ENCODE data around the gene DZIP3. TPM values are rescaled to one million over a fixed set of nuclear protein-coding genes. Genes with fewer than 3 reads are reported as not detected.
"Not testable (repeated sequence)": the region's sequence is repeated elsewhere in the genome, so short reads cannot be mapped to it uniquely, and the experiment has no call there.

Gene DZIP3
- total and polyA plus RNA-seq, 10 of the 15 experiments (the other 5 are each of a cell fraction or from before 2014, with no cell fraction given) = 4.3 to 15.6 (median 9.2) TPM

GRCh38 chr3:108645364-108645763 lies 55.8 kb downstream of the DZIP3 start (continued):
- TF ChIP-seq CEBPZ (IDR thresholded peaks at IDR 0.05; ENCODE audit: low read depth, low read length) (no peak), SREBF2 (IDR thresholded peaks at IDR 0.05; ENCODE audit: low read length) (no peak)

- H3K4me1 ChIP-seq (ENCODE audit: control insufficient read depth, insufficient read depth, low read length); H3K79me2 ChIP-seq (ENCODE audit: control insufficient read depth, insufficient read depth, low read length); intact Hi-C loops (cut with micrococcal nuclease; ENCODE audit: unreplicated experiment); RAD21 ChIA-PET (ENCODE audit: unreplicated experiment); H2AFZ ChIP-seq (ENCODE audit: control insufficient read depth, low read depth, low read length); H3K4me3 ChIP-seq; H4K20me1 ChIP-seq (ENCODE audit: control insufficient read depth, insufficient read depth); POLR2A ChIA-PET; H3K36me3 ChIP-seq (ENCODE audit: control insufficient read depth in 2 of 2, insufficient read depth in 2 of 2, low read length in 1 of 2); H3K27me3 ChIP-seq (replicated peaks in 1 of 2; ENCODE audit: control insufficient read depth in 2 of 2, insufficient read depth in 2 of 2, low read length in 1 of 2); SMC1A ChIA-PET (ENCODE audit: uncharacterized antibody, unreplicated experiment); FAIRE-seq; H3K27ac ChIP-seq (ENCODE audit: control insufficient read depth, insufficient read depth); H3K4me2 ChIP-seq (ENCODE audit: control insufficient read depth, insufficient read depth); ATAC-seq; BruUV-seq (replicated peaks); DNase-seq (ENCODE audit: low read depth, low spot score); H3K9ac ChIP-seq (ENCODE audit: control insufficient read depth, insufficient read depth, low read length); H3K9me3 ChIP-seq (replicated peaks; ENCODE audit: control insufficient read depth, insufficient read depth, low read length): not testable (repeated sequence)
- 95% methylated on average over 15 of the region's 15 CpGs for WGBS (ENCODE audit: insufficient coverage, insufficient replicate concordance, low lambda C conversion rate, missing lambda C conversion rate)
- CTCF ChIA-PET = interaction anchor here (1.4 to 1.9 kb wide), 3 partner anchors 9 to 16 kb away, joined by 3 to 4 read pairs (median 4); no protein-coding TSS in a partner anchor
- in situ Hi-C loops (cut with MboI) = loop anchor here (25.0 kb wide), 1 partner anchor 432 kb away; no protein-coding TSS in a partner anchor
These were observed 66.1 kb downstream of the DZIP3 start for GRCh38 chr3:108655664-108656063.
